ENCODE data around the gene TMEM132D.

The TMEM132D gene

GRCh38 chr12:129534966-129535750 lies 368.7 kb downstream of the TMEM132D start:
- DNase-seq (ENCODE audit: low spot score) = no peak

GRCh38 chr12:129532707-129533499 lies 370.9 kb downstream of the TMEM132D start:
- no peak for DNase-seq (ENCODE audit: low spot score)

GRCh38 chr12:129532082-129532481 lies 371.7 kb downstream of the TMEM132D start:
- no peak for DNase-seq (ENCODE audit: low spot score)

- DNase-seq (ENCODE audit: low spot score) = no peak
Measured at GRCh38 chr12:129530984-129531383, 372.8 kb downstream of the TMEM132D start.

GRCh38 chr12:129530517-129530916 lies 373.3 kb downstream of the TMEM132D start:
- no peak for DNase-seq (ENCODE audit: low spot score)

GRCh38 chr12:129527506-129527905 lies 376.3 kb downstream of the TMEM132D start:
- DNase-seq (ENCODE audit: low spot score) = no peak

- DNase-seq (ENCODE audit: low spot score) = no peak
Measured at GRCh38 chr12:129523621-129524020, 380.2 kb downstream of the TMEM132D start.

- DNase-seq (ENCODE audit: low spot score) = no peak
Measured at GRCh38 chr12:129520739-129521138, 383.1 kb downstream of the TMEM132D start.

- no peak for DNase-seq (ENCODE audit: low spot score)
Measured at GRCh38 chr12:129503802-129504201, 400.0 kb downstream of the TMEM132D start.

- DNase-seq (ENCODE audit: low spot score) = no peak
Measured at GRCh38 chr12:129496226-129496625, 407.6 kb downstream of the TMEM132D start.

- no peak for DNase-seq (ENCODE audit: low spot score)
Measured at GRCh38 chr12:129494766-129495165, 409.1 kb downstream of the TMEM132D start.

GRCh38 chr12:129494260-129494659 lies 409.6 kb downstream of the TMEM132D start:
- no peak for DNase-seq (ENCODE audit: low spot score)

- no peak for DNase-seq (ENCODE audit: low spot score)
Measured at GRCh38 chr12:129489100-129489676, 414.6 kb downstream of the TMEM132D start.

GRCh38 chr12:129486931-129487330 lies 416.9 kb downstream of the TMEM132D start:
- DNase-seq (ENCODE audit: low spot score) = no peak

GRCh38 chr12:129483111-129483893 lies 420.5 kb downstream of the TMEM132D start:
- no peak for DNase-seq (ENCODE audit: low spot score)

GRCh38 chr12:129481921-129482320 lies 421.9 kb downstream of the TMEM132D start:
- no peak for DNase-seq (ENCODE audit: low spot score)

- DNase-seq (ENCODE audit: low spot score) = no peak
Measured at GRCh38 chr12:129470196-129470595, 433.6 kb downstream of the TMEM132D start.

- no peak for DNase-seq (ENCODE audit: low spot score)
Measured at GRCh38 chr12:129467726-129468125, 436.1 kb downstream of the TMEM132D start.

GRCh38 chr12:129467289-129467688 lies 436.5 kb downstream of the TMEM132D start:
- no peak for DNase-seq (ENCODE audit: low spot score)

- DNase-seq (ENCODE audit: low spot score) = no peak
Measured at GRCh38 chr12:129466499-129466898, 437.3 kb downstream of the TMEM132D start.

- no peak for DNase-seq (ENCODE audit: low spot score)
Measured at GRCh38 chr12:129459886-129460285, 443.9 kb downstream of the TMEM132D start.

- no peak for DNase-seq (ENCODE audit: low spot score)
Measured at GRCh38 chr12:129446696-129447095, 457.1 kb downstream of the TMEM132D start.
